GM10248 (cell line): ENCODE results near the gene POLA2.

Experiments
- CTCF ChIA-PET: fragments of 300-600 bp; sonication (Branson Sonifier 250); formaldehyde crosslinking; extraction: SDS; loops from one replicate; lab custom pipeline; 2021; ENCODE audit warnings: antibody characterized with exemption; lab: Yijun Ruan, JAX
- POLR2A ChIA-PET: fragments of 350-650 bp; sonication (Branson Sonifier 250); formaldehyde crosslinking; extraction: SDS; loops from one replicate; lab custom pipeline; 2020; ENCODE audit warnings: antibody characterized with exemption; lab: Yijun Ruan, JAX
- DNase-seq: peaks from one replicate; pipeline ENCODE4 v3.0.0; 2012; ENCODE audit errors: extremely low spot score
- TF ChIP-seq, protein P1 (sequence below): IDR thresholded peaks from 2 replicates; pipeline ENCODE4 v1.5.1; 2012; ENCODE audit warnings: mild to moderate bottlenecking, low read depth; ENCODE audit errors: extremely low read depth, missing control alignments, control extremely low read depth

POLA2 gene

DNA sequence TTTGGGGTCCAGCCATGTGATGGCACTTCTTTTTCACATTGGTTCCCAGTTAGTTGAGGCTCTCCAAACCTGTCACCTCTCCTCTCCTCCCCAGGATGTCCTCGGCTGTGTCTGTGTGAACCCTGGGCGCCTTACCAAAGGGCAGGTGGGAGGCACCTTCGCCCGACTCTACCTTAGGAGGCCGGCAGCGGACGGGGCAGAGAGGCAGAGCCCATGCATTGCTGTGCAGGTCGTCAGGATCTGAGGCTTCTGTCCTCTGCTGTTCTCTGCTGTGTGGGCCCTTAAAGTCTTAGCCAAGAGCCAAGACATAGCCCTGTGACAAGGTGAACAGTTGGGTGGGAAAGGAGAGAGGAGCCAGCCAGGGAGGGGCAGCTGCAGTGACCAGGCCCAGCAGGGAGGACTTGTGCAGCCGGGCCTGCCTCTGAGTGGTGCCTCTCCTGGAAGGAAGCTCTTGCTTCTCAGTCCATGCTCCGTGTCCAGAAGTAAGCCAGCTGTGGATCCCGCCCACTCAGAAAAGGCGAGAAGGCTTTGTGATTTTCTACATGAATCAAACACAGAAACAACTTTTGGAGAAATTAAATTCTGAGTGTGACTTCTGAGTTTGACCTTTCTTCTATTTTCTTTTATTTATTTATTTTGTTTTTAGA is 35.4 kb downstream of the POLA2 start:
- TF ChIP-seq, protein P1, sequence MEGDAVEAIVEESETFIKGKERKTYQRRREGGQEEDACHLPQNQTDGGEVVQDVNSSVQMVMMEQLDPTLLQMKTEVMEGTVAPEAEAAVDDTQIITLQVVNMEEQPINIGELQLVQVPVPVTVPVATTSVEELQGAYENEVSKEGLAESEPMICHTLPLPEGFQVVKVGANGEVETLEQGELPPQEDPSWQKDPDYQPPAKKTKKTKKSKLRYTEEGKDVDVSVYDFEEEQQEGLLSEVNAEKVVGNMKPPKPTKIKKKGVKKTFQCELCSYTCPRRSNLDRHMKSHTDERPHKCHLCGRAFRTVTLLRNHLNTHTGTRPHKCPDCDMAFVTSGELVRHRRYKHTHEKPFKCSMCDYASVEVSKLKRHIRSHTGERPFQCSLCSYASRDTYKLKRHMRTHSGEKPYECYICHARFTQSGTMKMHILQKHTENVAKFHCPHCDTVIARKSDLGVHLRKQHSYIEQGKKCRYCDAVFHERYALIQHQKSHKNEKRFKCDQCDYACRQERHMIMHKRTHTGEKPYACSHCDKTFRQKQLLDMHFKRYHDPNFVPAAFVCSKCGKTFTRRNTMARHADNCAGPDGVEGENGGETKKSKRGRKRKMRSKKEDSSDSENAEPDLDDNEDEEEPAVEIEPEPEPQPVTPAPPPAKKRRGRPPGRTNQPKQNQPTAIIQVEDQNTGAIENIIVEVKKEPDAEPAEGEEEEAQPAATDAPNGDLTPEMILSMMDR = no peak
- DNase-seq = no peak
- CTCF ChIA-PET = interaction anchor here (2.2 to 39.5 kb wide), 2 partner anchors 19 to 22 kb away, joined by 9 to 686 read pairs; partner anchors contain the start of gene CDC42EP2
- POLR2A ChIA-PET = no interaction called here

DNA sequence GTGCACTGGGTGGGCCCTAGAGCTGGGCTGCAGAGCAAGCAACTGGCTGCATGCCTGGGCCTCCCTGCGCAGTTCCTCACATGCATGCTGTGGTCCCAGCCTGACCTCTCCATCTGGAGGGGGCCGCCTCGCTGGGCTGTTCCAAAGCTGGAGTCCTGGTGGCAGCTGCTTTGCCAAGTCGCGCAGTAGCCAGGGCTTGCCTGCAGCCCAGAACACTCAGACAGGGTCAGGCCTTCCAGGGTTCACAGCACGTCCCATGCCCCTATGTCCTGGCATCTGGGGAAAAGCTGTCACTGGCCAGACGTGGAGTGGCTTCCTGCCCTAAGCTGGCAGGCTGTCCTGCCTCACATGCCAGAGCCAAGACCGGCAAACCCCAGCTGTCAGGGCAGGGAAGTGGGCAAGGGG is 36.4 kb downstream of the POLA2 start:
- CTCF ChIA-PET = interaction anchor here (1.8 to 39.5 kb wide), 3 partner anchors 18 to 32 kb away, joined by 5 to 686 read pairs (median 9); partner anchors contain the start of gene CDC42EP2
- DNase-seq = no peak
- POLR2A ChIA-PET = no interaction called here
- TF ChIP-seq, protein P1 = no peak

DNA sequence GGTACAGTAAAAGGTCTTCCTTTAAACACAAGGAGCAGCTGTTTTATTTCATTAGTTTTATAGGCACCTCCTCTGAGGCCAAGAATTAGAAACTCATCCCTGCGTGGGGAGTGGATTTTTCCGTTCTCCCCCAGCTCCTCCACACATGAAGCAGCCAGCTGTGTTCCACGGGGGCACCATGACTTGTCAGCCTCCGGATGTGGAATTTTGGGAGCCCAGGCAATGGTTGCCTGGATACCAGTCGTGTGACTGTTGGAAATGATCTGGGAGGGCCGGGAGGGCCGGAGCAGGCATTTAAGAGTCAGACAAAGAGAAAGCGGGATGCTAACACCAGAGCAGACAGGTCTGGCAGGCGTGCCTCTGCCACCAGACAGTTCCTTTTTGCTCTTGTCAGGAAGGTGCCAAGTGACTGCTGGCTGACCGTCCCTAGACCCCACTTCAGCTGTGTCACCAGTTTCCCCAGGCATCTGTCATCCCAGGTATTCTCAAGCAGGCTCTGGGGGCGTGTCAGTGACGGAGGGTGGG is 37.0 kb downstream of the POLA2 start:
- CTCF ChIA-PET = interaction anchor here (1.8 to 39.5 kb wide), 3 partner anchors 17 to 31 kb away, joined by 5 to 686 read pairs (median 9); partner anchors contain the start of gene CDC42EP2
- POLR2A ChIA-PET = no interaction called here
- TF ChIP-seq, protein P1 = no peak
- DNase-seq = no peak

DNA sequence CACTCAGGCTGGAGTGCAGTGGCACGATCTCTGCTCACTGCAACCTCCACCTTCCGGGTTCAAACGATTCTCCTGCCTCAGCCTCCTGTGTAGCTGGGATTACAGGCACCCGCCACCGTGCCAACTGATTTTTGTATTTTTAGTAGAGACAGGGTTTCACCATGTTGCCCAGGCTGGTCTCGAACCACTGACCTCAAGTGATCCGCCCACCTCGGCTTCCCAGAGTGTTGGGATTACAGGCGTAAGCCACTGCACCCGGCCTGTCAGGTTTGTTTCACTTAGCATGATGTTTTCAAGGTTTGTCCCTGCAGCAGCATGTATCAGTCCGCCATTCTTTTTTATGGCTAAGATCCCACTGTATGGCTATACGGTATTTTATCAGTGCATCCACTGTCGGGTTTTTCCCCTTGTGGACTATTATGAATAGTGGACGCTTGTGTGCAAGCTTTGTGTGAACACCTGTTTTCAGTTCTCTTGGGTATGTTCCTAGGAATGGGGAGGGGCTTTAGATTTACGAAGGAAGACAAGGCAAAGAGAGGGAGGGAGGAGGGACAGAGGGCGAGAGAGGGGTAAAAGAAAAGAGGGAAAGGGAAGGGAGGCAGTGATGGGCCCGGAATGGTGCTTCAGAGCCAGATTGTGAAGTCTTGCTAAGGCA is 39.0 kb downstream of the POLA2 start:
- DNase-seq = no peak
- CTCF ChIA-PET = interaction anchor here (1.3 to 39.5 kb wide), 2 partner anchors 15 to 27 kb away, joined by 3 to 686 read pairs; partner anchors contain the start of gene CDC42EP2
- TF ChIP-seq, protein P1 = no peak
- POLR2A ChIA-PET = no interaction called here

DNA sequence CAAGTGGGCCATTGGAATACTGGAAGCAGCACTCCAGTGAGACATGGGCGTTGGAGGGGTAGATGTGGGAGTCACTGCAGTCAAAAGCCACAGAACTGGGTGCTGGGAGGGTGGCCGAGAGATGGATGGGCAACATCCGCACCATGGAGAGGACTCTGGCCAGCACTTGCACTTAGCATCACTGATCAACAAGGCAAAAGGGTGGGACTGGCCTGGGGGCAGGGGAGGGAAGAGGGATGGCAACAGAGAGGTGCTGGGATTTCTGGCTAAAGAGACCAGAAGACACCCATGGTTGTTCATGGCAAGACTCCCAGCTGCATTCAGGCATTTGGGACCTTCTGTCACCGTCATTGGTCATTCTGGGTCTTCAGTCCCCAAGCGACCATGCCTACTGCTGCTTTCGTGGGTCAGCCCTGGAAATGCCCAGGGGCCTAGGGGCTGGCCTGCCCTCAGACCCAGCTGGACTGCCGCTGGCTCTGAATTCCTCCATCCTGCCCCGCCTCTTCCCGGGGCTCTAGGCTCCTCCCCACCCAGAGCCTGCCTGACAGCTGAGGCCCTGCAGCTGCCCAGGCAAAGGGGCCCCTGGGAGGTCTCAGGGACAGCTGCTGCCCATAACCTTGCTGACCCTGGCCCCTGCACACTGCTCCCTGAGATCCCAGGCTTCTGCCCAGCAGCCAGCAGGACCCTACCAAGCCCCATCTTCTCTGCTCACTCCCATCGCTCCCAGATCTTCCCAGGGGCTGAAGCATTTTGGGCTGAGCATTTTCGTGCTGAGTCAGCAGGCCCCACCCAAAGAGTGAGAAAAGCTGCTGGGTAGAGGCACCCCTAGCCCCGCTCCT is 39.9 kb downstream of the POLA2 start:
- POLR2A ChIA-PET = no interaction called here
- CTCF ChIA-PET = interaction anchor here (39.5 kb wide), 1 partner anchor 14 kb away, joined by 686 read pairs; the partner anchor contains the start of gene CDC42EP2
- DNase-seq = no peak
- TF ChIP-seq, protein P1 = no peak
